Neuronal stem cell (in vitro differentiated cells): ENCODE results near the gene EVI5.
"Not testable (repeated sequence)": the region's sequence is repeated elsewhere in the genome, so short reads cannot be mapped to it uniquely, and the experiment has no call there.

Source experiments
- DNase-seq: peaks from one replicate; pipeline ENCODE4 v3.0.0-alpha.2; 2013; ENCODE audit warnings: low spot score
- H2AFZ ChIP-seq: one replicate; pipeline ENCODE4 v1.6.1; 2013; ENCODE audit warnings: mild to moderate bottlenecking, low read length, inconsistent platforms
- H2AK5ac ChIP-seq: 2 replicates; pipeline ENCODE4 v1.6.1; 2013; ENCODE audit warnings: low read depth, mild to moderate bottlenecking, inconsistent platforms, low read length, moderate library complexity, mixed read lengths
- H2BK120ac ChIP-seq: 2 replicates; pipeline ENCODE4 v1.6.1; 2013; ENCODE audit warnings: low read depth, mild to moderate bottlenecking, inconsistent platforms, low read length, moderate library complexity, mixed read lengths
- H2BK12ac ChIP-seq: one replicate; pipeline ENCODE4 v1.6.1; 2013; ENCODE audit warnings: low read length, inconsistent platforms
- H2BK15ac ChIP-seq: 2 replicates; pipeline ENCODE4 v1.6.1; 2013; ENCODE audit warnings: mild to moderate bottlenecking, low read length, inconsistent platforms, mixed read lengths
- H2BK5ac ChIP-seq: one replicate; pipeline ENCODE4 v1.6.1; 2013; ENCODE audit warnings: inconsistent platforms, mild to moderate bottlenecking, low read length, moderate library complexity
- H3K14ac ChIP-seq: one replicate; pipeline ENCODE4 v1.6.1; 2013; ENCODE audit warnings: low read length, inconsistent platforms
- H3K18ac ChIP-seq: 2 replicates; pipeline ENCODE4 v1.6.1; 2013; ENCODE audit warnings: low read length, inconsistent platforms
- H3K23ac ChIP-seq: 2 replicates; pipeline ENCODE4 v1.6.1; 2013; ENCODE audit warnings: low read depth, mild to moderate bottlenecking, mixed read lengths, low read length, inconsistent platforms; ENCODE audit not compliant: poor library complexity
- H3K27ac ChIP-seq: replicated peaks from 3 replicates; pipeline ENCODE4 v1.5.1; 2013; ENCODE audit warnings: low read length, inconsistent platforms
- H3K27me3 ChIP-seq, 3 experiments: 2 replicates each; pipeline ENCODE4 v1.6.1; 2013; ENCODE audit warnings: low read length in 3 of 3, mild to moderate bottlenecking in 2 of 3, inconsistent platforms in 1 of 3, low read depth in 1 of 3, mixed read lengths in 1 of 3, moderate library complexity in 1 of 3; ENCODE audit not compliant: control insufficient read depth in 3 of 3, insufficient read depth in 3 of 3
- H3K36me3 ChIP-seq, 2 donors: replicated peaks in 1 of 2; 2 replicates each; pipeline ENCODE4 v1.6.1; 2013; ENCODE audit warnings: low read length in 2 of 2; ENCODE audit not compliant: control insufficient read depth in 2 of 2, insufficient read depth in 2 of 2
- H3K4ac ChIP-seq: 2 replicates; pipeline ENCODE4 v1.6.1; 2013; ENCODE audit warnings: inconsistent platforms, mild to moderate bottlenecking, low read length, moderate library complexity
- H3K4me1 ChIP-seq, 2 donors: 1 replicate in 1 of 2; 2 replicates in 1 of 2; pipeline ENCODE4 v1.6.1; 2013; ENCODE audit warnings: low read length in 2 of 2, low read depth in 1 of 2; ENCODE audit not compliant: control insufficient read depth in 2 of 2, insufficient read depth in 1 of 2
- H3K4me2 ChIP-seq: one replicate; pipeline ENCODE4 v1.6.1; 2013; ENCODE audit warnings: mild to moderate bottlenecking, low read length, inconsistent platforms; ENCODE audit not compliant: insufficient read depth, poor library complexity, severe bottlenecking
- H3K4me3 ChIP-seq, 2 donors: 2 replicates each; pipeline ENCODE4 v1.5.1; 2013; ENCODE audit warnings: low read length in 2 of 2, mild to moderate bottlenecking in 2 of 2, inconsistent platforms in 1 of 2, moderate library complexity in 1 of 2
- H3K79me1 ChIP-seq: one replicate; pipeline ENCODE4 v1.6.1; 2013; ENCODE audit warnings: low read depth, mild to moderate bottlenecking, inconsistent platforms, low read length, moderate library complexity
- H3K9ac ChIP-seq: one replicate; pipeline ENCODE4 v1.6.1; 2013; ENCODE audit warnings: mild to moderate bottlenecking, low read depth, low read length, inconsistent platforms; ENCODE audit not compliant: poor library complexity
- H3K9me3 ChIP-seq, 2 donors: replicated peaks in 1 of 2; 2 replicates each; pipeline versions ENCODE3 to v1.6.1; 2013; ENCODE audit warnings: low read length in 2 of 2, mild to moderate bottlenecking in 2 of 2, inconsistent platforms in 1 of 2, low read depth in 1 of 2, mixed read lengths in 1 of 2, moderate library complexity in 1 of 2; ENCODE audit not compliant: control insufficient read depth in 2 of 2, insufficient read depth in 1 of 2
- H4K8ac ChIP-seq: one replicate; pipeline ENCODE4 v1.6.1; 2013; ENCODE audit warnings: low read depth, mild to moderate bottlenecking, inconsistent platforms, low read length, moderate library complexity
- H4K91ac ChIP-seq: one replicate; pipeline ENCODE4 v1.6.1; 2013; ENCODE audit warnings: low read length, low read depth, mild to moderate bottlenecking, inconsistent platforms; ENCODE audit not compliant: poor library complexity
- WGBS, 2 donors: extraction: QIAGEN DNeasy Blood & Tissue Kit; methylation state at CpG; one replicate each; pipeline ENCODE4 v1.1.7; 2013; ENCODE audit warnings: missing lambda C conversion rate in 2 of 2, mixed read lengths in 1 of 2; ENCODE audit not compliant: insufficient read length in 2 of 2, insufficient replicate concordance in 1 of 2; ENCODE audit errors: extremely low coverage in 2 of 2; 5-methylcytosine and 5-hydroxymethylcytosine counted together

The EVI5 gene

DNA sequence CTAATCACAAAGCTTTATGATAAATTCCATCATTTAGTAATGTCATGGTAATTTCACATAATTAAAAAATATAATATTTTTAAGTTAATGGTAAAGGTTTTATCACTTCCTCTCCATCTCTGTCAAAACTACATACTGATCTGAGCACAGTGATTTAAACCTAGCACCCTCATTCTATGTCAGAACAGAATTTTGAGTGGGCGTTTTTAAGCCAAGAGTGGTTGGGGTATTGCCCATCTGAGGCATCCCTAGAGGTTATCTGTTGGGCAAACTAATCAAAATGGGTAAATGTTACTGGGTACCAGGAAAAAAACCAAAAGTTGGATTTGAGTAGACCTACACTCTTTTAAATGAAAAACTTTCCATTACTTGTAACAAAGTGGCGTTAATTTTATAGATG is 197.5 kb downstream of the EVI5 start:
- no CpG with 5 or more reads among the region's 2 CpGs for WGBS, 2 donors
- Histone ChIP-seq H3K18ac (no peak overlapping the region), H2BK15ac (no peak overlapping the region), H3K4me1 (no peaks in the 10 kb centered on the region), H2BK5ac (no peak overlapping the region), H3K14ac (no peak overlapping the region), H3K9me3 (peaks cover 4 to 7% of the 10 kb centered on the region in 2 donors), H2AK5ac (no peak overlapping the region), H4K91ac (no peak overlapping the region), H2BK120ac (no peak overlapping the region), H3K9ac (no peak overlapping the region), H4K8ac (no peak overlapping the region), H3K36me3 (no peaks in the 10 kb centered on the region), H3K4me2 (no peak overlapping the region), H2AFZ (no peak overlapping the region), H3K27ac (no peak overlapping the region), H3K4ac (no peak overlapping the region), H3K27me3 (no peaks in the 10 kb centered on the region), H3K79me1 (no peaks in the 10 kb centered on the region), H2BK12ac (no peak overlapping the region), H3K23ac (no peak overlapping the region), H3K4me3 (no peak overlapping the region)
- no peak for DNase-seq

DNA sequence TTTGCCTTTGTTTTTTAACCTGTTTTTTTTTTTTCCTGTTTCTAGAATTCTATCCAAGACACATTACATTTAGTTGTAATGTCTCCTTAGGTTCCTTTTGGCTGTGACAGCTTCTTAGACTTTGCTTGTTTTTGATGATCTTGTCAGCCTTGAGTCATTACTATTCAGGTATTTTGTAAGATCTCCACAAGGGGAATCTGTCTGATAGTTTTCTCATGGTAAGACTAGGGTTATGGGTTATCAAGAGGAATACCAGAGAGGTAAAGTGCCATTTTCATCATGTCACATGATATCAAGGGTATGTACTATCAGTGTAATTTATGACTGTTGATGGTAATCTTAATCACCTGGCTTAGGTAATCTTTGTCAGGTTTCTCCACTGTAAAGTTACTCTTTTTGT is 199.1 kb downstream of the EVI5 start:
- H4K91ac ChIP-seq = no peak overlapping the region
- no peak overlapping the region for H3K4ac ChIP-seq
- H4K8ac ChIP-seq = no peak overlapping the region
- no peak overlapping the region for H2BK5ac ChIP-seq
- no peaks in the 10 kb centered on the region for H3K4me1 ChIP-seq
- no peak overlapping the region for H3K4me2 ChIP-seq
- H3K18ac ChIP-seq = no peak overlapping the region
- H3K4me3 ChIP-seq = no peak overlapping the region
- no peaks in the 10 kb centered on the region for H3K27me3 ChIP-seq
- DNase-seq = no peak
- H3K79me1 ChIP-seq = no peaks in the 10 kb centered on the region
- no peak overlapping the region for H2AK5ac ChIP-seq
- H2BK120ac ChIP-seq = no peak overlapping the region
- no peak overlapping the region for H3K14ac ChIP-seq
- H2BK12ac ChIP-seq = no peak overlapping the region
- H3K9me3 ChIP-seq = peaks cover 4 to 7% of the 10 kb centered on the region in 2 donors
- no peaks in the 10 kb centered on the region for H3K36me3 ChIP-seq
- H3K27ac ChIP-seq = no peak overlapping the region
- H2AFZ ChIP-seq = no peak overlapping the region
- H2BK15ac ChIP-seq = no peak overlapping the region
- H3K23ac ChIP-seq = no peak overlapping the region
- H3K9ac ChIP-seq = no peak overlapping the region

DNA sequence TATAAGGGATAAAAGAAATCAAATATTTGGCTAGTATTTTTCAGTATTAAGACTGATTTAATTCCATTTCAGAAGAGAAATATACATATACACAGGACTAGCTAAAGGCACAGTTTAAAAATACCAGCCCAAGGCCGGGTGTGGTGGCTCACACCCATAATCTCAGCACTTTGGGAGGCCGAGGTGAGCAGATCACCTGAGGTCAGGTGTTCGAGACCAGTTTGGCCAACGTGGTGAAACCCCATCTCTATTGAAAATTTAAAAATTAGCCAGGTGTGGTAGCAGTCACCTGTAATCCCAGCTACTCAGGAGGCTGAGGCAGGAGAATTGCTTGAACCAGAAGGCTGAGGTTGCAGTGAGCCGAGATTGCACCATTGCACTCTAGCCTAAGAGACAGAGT is 200.1 kb downstream of the EVI5 start:
- not testable (repeated sequence) for H2BK12ac ChIP-seq, DNase-seq, H3K4me1 ChIP-seq, H3K4me2 ChIP-seq, H3K79me1 ChIP-seq, H3K4ac ChIP-seq, H3K14ac ChIP-seq, H4K91ac ChIP-seq, H3K23ac ChIP-seq, H2AFZ ChIP-seq, H2AK5ac ChIP-seq, H3K18ac ChIP-seq, H3K4me3 ChIP-seq, H4K8ac ChIP-seq, H3K9me3 ChIP-seq, H3K9ac ChIP-seq, H3K27ac ChIP-seq, H3K36me3 ChIP-seq, H2BK120ac ChIP-seq, H2BK5ac ChIP-seq, H2BK15ac ChIP-seq, H3K27me3 ChIP-seq
- WGBS, 2 donors = no CpG with 5 or more reads among the region's 5 CpGs

DNA sequence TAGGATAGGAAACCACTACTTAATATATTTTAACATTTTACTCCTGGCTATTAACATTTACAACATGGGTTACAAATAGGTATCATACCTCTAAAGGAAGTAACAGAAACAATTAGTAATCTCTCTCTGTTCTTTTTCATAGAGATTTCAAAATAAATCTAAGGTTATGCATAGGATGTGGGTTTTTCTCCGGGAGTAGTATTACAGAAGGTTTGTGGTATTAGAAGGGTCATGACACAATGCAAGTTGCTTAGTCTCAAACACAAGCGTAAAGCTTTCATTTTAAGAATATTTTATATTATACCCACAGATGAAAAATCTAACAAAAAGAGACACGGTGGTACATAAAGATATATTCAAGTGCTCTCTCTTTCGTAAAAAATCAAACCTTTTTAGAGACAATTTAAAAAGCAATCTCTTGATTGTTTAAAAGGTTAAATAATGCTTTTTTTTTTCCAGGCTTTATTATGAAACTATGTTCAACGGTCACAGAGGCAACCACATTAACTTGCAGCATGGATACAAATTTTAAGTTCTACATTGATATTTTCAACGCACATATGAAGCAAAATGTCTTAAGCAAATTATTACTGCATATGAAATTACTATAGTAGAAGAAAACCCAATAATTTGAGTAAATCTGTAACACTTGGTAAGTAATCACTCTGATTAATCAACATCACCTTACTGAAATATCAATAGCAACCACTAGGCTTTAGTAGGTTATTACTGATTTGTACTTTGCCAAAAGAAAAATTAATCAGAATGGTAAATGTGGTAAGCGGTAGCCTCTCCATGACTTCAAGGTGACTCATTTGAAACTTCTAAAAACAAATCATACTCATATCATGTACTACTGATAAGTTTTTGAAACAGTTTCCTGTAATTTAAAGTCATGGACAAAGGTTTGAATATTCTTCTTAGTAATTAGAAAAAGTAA is 200.8 kb downstream of the EVI5 start:
- Histone ChIP-seq H3K9me3 (peaks cover 3 to 5% of the 10 kb centered on the region in 2 donors), H3K79me1 (no peaks in the 10 kb centered on the region), H3K9ac (no peak overlapping the region), H2AFZ (no peak overlapping the region), H2BK120ac (no peak overlapping the region), H4K91ac (no peak overlapping the region), H3K4me1 (no peaks in the 10 kb centered on the region), H2AK5ac (no peak overlapping the region), H3K4ac (no peak overlapping the region), H3K27me3 (no peaks in the 10 kb centered on the region), H3K23ac (no peak overlapping the region), H2BK5ac (no peak overlapping the region), H2BK15ac (no peak overlapping the region), H3K14ac (no peak overlapping the region), H3K4me2 (no peak overlapping the region), H4K8ac (no peak overlapping the region), H2BK12ac (no peak overlapping the region), H3K18ac (no peak overlapping the region), H3K4me3 (no peak overlapping the region), H3K27ac (no peak overlapping the region), H3K36me3 (no peaks in the 10 kb centered on the region)
- no CpG with 5 or more reads among the region's 7 CpGs for WGBS, 2 donors
- no peak for DNase-seq
